Spleen (tissue), 11 donors: Measurements from ENCODE around the gene OLIG2. TPM values are rescaled to one million over a fixed set of nuclear protein-coding genes. Genes with fewer than 3 reads are reported as not detected.

ENCODE experiments used
- DNase-seq: peaks from one replicate; pipeline ENCODE4 v3.0.0-alpha.2; 2020
- H3K27ac ChIP-seq, 8 donors: fragments of 200-600 bp; sonication (generic) in 7 of 8; 1 replicate in 4 of 8; 2 replicates in 4 of 8; pipeline versions ENCODE4 v1.5.0 to v1.8.0; 2016 to 2021; ENCODE audit warnings: inconsistent platforms in 4 of 8, mild to moderate bottlenecking in 4 of 8, moderate library complexity in 1 of 8
- H3K27me3 ChIP-seq, 7 donors: fragments of 200-600 bp; sonication (generic) in 6 of 7; replicated peaks in 1 of 7; 1 replicate in 4 of 7; 2 replicates in 3 of 7; pipeline versions ENCODE4 v1.5.0 to v1.8.0; 2016 to 2021; ENCODE audit warnings: inconsistent platforms in 3 of 7, mild to moderate bottlenecking in 1 of 7
- H3K36me3 ChIP-seq, 6 donors: fragments of 200-600 bp; sonication (generic) in 5 of 6; 1 replicate in 4 of 6; 2 replicates in 2 of 6; pipeline versions ENCODE4 v1.5.0 to v1.8.0; 2016 to 2021; ENCODE audit warnings: inconsistent platforms in 2 of 6
- H3K4me1 ChIP-seq, 6 donors: fragments of 200-600 bp; sonication (generic) in 5 of 6; 1 replicate in 3 of 6; 2 replicates in 3 of 6; pipeline versions ENCODE4 v1.5.0 to v1.8.0; 2016 to 2021; ENCODE audit warnings: inconsistent platforms in 3 of 6
- H3K4me3 ChIP-seq, 8 donors: fragments of 200-600 bp; sonication (generic) in 7 of 8; 1 replicate in 4 of 8; 2 replicates in 4 of 8; pipeline versions ENCODE4 v1.5.0 to v1.8.0; 2016 to 2021; ENCODE audit warnings: inconsistent platforms in 4 of 8, mild to moderate bottlenecking in 4 of 8, moderate library complexity in 2 of 8
- H3K9me3 ChIP-seq, 8 donors: fragments of 200-600 bp; sonication (generic) in 7 of 8; 1 replicate in 4 of 8; 2 replicates in 4 of 8; pipeline versions ENCODE4 v1.5.0 to v1.8.0; 2016 to 2021; ENCODE audit warnings: inconsistent platforms in 4 of 8
- POLR2A ChIP-seq, 3 donors: fragments of 450-650 bp; IDR thresholded peaks; one replicate each; pipeline ENCODE4 v1.5.1; 2017; ENCODE audit warnings: antibody characterized with exemption in 3 of 3, mild to moderate bottlenecking in 1 of 3
- POLR2AphosphoS5 ChIP-seq, 3 donors: sonication (generic); formaldehyde crosslinking; IDR thresholded peaks; one replicate each; pipeline ENCODE4 v1.5.1; 2017; ENCODE audit warnings: antibody characterized with exemption in 3 of 3
- WGBS, 5 donors: extraction: QIAGEN DNeasy Blood & Tissue Kit in 3 of 5; methylation state at CpG; one replicate each; pipeline versions ENCODE4 v1.1.5 to v1.1.7; 2013 to 2018; 5-methylcytosine and 5-hydroxymethylcytosine counted together
- intact Hi-C: fragments of 100-400 bp; cut with DNase I; formaldehyde crosslinking; loops from one replicate; pipeline ENCODE4 v1.15.0; 2023; ENCODE audit warnings: low total_unique reads
- polyA plus RNA-seq, 3 donors: library from polyadenylated mRNA; stranded (reverse); fragments of 200-250 nt; gene quantifications; one replicate each; pipeline ENCODE4 v1.2.1, GENCODE V29; 2013
- total RNA-seq, 7 donors: library from RNA; depleted of rRNA in 3 of 7; stranded (reverse); fragments of >200 nt in 3 of 7; fragmentation: NEBNext Ultra II Directional in 4 of 7; extraction: Animal tissue kit (Norgen Biotek cat#: 25700) in 4 of 7; gene quantifications; one replicate each; pipeline versions ENCODE4 v1.1.0 to v1.2.1, GENCODE V29; 2016 to 2021
- TF ChIP-seq, protein P1 (sequence below), 11 experiments: fragments of 200-600 bp in 7 of 11; fragments of 450-650 bp in 4 of 11; sonication (generic) in 4 of 11; IDR thresholded peaks in 8 of 11; conservative IDR thresholded peaks in 3 of 11; 1 replicate in 7 of 11; 2 replicates in 4 of 11; pipeline versions ENCODE4 v1.4.0 to v1.8.0; 2016 to 2021; ENCODE audit warnings: antibody characterized with exemption in 11 of 11, inconsistent platforms in 4 of 11, mild to moderate bottlenecking in 1 of 11
- donor health status: healthy with polysubstance abuse.
- donor health status: DM: no; HTN: no; CAD: no; lungs with moderate emphysema.
- donor health status: DM: no; HTN: no; CAD: no.
- donor health status: Bipolar disorder and iron deficiency.
- donor health status: healthy.
- donor health status: DM: no; HTN: no; CAD: no.
- donor health status: DM: yes; HTN: yes; CAD: no.

The OLIG2 gene
- total and polyA plus RNA-seq, 10 donors = 0.03 to 0.23 TPM; not detected in 8

DNA sequence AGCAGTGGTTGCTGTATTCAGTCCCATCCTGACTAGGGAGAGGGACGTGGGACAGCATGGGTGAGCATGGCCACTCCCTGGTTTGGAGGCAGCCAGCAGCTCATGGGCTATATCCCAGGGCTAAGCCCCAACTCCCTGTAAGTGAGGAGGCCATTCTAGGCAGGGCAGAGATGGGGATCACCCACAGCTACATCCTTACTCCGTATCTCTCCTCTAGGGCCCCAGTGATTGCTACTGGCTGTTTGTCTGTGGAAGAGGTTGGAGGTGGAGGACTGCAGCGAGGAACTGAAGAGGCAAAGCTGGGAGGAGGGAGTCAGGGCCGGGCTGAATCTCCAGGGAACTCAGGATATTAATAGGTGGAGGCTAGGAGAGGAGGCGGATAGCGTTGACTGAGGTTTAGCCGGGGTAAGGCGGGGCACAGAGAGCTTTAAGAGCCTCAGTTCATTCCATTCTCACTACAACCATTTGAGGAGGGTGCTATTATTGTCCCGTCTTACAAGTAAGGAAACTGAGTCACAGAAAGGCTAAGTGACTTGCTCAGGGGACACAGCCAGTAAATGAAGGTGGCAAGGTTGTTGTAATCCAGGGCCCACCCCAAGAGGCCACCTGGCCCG is 6.8 kb downstream of the OLIG2 start:
- H3K27me3 ChIP-seq = peaks cover 5 to 89% (median 68%) of the 10 kb centered on the region in 7 donors
- no peaks in the 10 kb centered on the region for H3K36me3 ChIP-seq
- TF ChIP-seq, protein P1, sequence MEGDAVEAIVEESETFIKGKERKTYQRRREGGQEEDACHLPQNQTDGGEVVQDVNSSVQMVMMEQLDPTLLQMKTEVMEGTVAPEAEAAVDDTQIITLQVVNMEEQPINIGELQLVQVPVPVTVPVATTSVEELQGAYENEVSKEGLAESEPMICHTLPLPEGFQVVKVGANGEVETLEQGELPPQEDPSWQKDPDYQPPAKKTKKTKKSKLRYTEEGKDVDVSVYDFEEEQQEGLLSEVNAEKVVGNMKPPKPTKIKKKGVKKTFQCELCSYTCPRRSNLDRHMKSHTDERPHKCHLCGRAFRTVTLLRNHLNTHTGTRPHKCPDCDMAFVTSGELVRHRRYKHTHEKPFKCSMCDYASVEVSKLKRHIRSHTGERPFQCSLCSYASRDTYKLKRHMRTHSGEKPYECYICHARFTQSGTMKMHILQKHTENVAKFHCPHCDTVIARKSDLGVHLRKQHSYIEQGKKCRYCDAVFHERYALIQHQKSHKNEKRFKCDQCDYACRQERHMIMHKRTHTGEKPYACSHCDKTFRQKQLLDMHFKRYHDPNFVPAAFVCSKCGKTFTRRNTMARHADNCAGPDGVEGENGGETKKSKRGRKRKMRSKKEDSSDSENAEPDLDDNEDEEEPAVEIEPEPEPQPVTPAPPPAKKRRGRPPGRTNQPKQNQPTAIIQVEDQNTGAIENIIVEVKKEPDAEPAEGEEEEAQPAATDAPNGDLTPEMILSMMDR (IDR thresholded peaks at IDR 0.05 in 8 of 11, conservative IDR thresholded peaks at IDR 0.05 in 3 of 11) = no peak
- DNase-seq = no peak
- intact Hi-C loops = no loop called here
- no peaks in the 10 kb centered on the region for H3K9me3 ChIP-seq
- peaks cover 5 to 52% (median 38%) of the 10 kb centered on the region in 6 donors for H3K4me1 ChIP-seq
- WGBS, 5 donors = 42 to 64% (median 44%) methylated on average over 9 to 10 of the region's 10 CpGs
- H3K4me3 ChIP-seq = no peak overlapping the region
- H3K27ac ChIP-seq = no peak overlapping the region

DNA sequence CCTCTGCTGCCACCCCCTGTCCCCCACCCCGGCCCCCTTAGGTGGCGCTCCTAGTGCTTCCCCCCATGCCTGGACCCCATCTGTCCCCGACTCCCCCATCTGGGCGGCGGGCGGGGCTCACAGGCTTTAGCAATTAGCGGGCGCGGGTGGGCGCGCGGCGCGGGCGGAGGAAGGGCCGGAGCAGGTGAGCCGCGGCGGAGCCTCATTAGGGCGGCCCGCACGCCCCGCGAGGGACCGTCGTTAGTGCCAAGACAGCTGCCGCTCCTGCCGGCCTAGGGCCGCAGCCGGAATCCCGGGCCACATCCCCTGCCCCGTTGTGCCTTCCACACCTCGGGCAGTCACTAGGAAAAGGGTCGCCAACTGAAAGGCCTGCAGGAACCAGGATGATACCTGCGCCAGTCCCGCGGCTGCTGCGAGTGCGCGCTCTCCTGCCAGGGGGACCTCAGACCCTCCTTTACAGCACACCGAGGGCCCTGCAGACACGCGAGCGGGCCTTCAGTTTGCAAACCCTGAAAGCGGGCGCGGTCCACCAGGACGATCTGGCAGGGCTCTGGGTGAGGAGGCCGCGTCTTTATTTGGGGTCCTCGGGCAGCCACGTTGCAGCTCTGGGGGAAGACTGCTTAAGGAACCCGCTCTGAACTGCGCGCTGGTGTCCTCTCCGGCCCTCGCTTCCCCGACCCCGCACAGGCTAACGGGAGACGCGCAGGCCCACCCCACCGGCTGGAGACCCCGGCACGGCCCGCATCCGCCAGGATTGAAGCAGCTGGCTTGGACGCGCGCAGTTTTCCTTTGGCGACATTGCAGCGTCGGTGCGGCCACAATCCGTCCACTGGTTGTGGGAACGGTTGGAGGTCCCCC is 7.6 kb downstream of the OLIG2 start:
- Histone ChIP-seq H3K27ac (no peak overlapping the region), H3K9me3 (no peaks in the 10 kb centered on the region), H3K4me3 (no peak overlapping the region), H3K4me1 (peaks cover 5 to 45% (median 30%) of the 10 kb centered on the region in 6 donors), H3K27me3 (peaks cover 5 to 85% (median 60%) of the 10 kb centered on the region in 7 donors), H3K36me3 (no peaks in the 10 kb centered on the region)
- intact Hi-C loops = no loop called here
- TF ChIP-seq, protein P1 (IDR thresholded peaks at IDR 0.05 in 8 of 11, conservative IDR thresholded peaks at IDR 0.05 in 3 of 11) = no peak
- TF ChIP-seq POLR2A (IDR thresholded peaks at IDR 0.05) (no peak), POLR2AphosphoS5 (IDR thresholded peaks at IDR 0.05) (no peak)
- WGBS, 5 donors = 25 to 58% (median 48%) methylated on average over 22 to 76 of the region's 76 CpGs
- no peak for DNase-seq

DNA sequence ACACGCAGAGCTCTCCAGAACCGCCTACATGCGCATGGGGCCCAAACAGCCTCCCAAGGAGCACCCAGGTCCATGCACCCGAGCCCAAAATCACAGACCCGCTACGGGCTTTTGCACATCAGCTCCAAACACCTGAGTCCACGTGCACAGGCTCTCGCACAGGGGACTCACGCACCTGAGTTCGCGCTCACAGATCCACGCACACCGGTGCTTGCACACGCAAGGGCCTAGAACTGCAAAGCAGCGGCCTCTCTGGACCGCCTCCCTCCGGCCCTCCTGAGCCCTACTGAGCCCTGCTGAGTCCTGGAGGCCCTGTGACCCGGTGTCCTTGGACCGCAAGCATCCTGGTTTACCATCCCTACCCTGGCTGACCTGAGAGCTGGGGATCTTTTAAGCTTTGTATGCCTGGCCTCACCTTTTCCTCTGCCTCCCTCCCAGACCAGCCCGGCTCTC is 8.3 kb downstream of the OLIG2 start:
- Histone ChIP-seq H3K27ac (no peak overlapping the region), H3K9me3 (no peaks in the 10 kb centered on the region), H3K4me3 (no peak overlapping the region), H3K27me3 (peaks cover 5 to 78% (median 54%) of the 10 kb centered on the region in 7 donors), H3K4me1 (peaks cover 5 to 38% (median 23%) of the 10 kb centered on the region in 6 donors), H3K36me3 (no peaks in the 10 kb centered on the region)
- WGBS, 5 donors = 60 to 89% (median 79%) methylated on average over 19 to 20 of the region's 20 CpGs
- intact Hi-C loops = no loop called here
- DNase-seq = no peak
- no peak for TF ChIP-seq POLR2AphosphoS5 (IDR thresholded peaks at IDR 0.05)
- TF ChIP-seq, protein P1 (IDR thresholded peaks at IDR 0.05 in 8 of 11, conservative IDR thresholded peaks at IDR 0.05 in 3 of 11) = no peak
- TF ChIP-seq POLR2A (IDR thresholded peaks at IDR 0.05) = no peak

DNA sequence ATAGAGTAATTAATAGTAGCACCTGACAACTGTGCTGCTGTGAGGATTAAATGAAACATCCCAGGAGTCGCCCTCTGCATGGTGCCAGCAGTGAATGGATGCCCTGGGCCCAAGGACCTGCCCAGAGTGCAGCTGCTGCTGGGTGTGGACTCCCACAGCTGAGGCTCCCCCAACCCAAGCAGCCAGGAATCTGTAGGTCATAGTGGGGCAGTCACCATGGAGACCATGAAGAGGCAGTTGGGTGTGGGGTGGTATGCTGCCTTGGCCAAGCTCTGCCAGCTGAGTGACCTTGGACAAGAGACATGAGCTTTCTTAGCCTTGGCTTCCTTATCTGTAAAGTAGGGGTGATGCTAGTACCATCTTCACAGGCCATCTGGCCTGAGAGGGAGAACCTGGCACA is 9.4 kb downstream of the OLIG2 start:
- Histone ChIP-seq H3K27me3 (peaks cover 0 to 67% (median 42%) of the 10 kb centered on the region in 7 donors), H3K9me3 (no peaks in the 10 kb centered on the region), H3K27ac (no peak overlapping the region), H3K4me3 (no peak overlapping the region), H3K36me3 (no peaks in the 10 kb centered on the region), H3K4me1 (peaks cover 5 to 28% (median 14%) of the 10 kb centered on the region in 6 donors)
- no peak for TF ChIP-seq POLR2A (IDR thresholded peaks at IDR 0.05)
- no peak for TF ChIP-seq POLR2AphosphoS5 (IDR thresholded peaks at IDR 0.05)
- no peak for DNase-seq
- intact Hi-C loops = no loop called here
- WGBS, 5 donors = 70 to 100% (median 86%) methylated on average over 1 of the region's 1 CpG
